Colonic mucosa (tissue), 4 donors: ENCODE data around the gene MT1H. TPM values are rescaled to one million over a fixed set of nuclear protein-coding genes. Genes with fewer than 3 reads are reported as not detected.

Experiments used
- DNase-seq: peaks from one replicate; pipeline ENCODE4 v3.0.0-alpha.2; 2020
- H3K27ac ChIP-seq: fragments of 200-600 bp; one replicate; pipeline ENCODE4 v1.8.0; 2021
- H3K27me3 ChIP-seq: fragments of 200-600 bp; one replicate; pipeline ENCODE4 v1.8.0; 2021
- H3K36me3 ChIP-seq: fragments of 200-600 bp; one replicate; pipeline ENCODE4 v1.8.0; 2021
- H3K4me1 ChIP-seq: fragments of 200-600 bp; one replicate; pipeline ENCODE4 v1.8.0; 2021; ENCODE audit warnings: mild to moderate bottlenecking
- H3K4me3 ChIP-seq: fragments of 200-600 bp; one replicate; pipeline ENCODE4 v1.8.0; 2021
- H3K9ac ChIP-seq, 2 donors: one replicate each; pipeline ENCODE4 v1.7.0; 2013; ENCODE audit warnings: control low read depth in 2 of 2, low read depth in 2 of 2, low read length in 2 of 2
- H3K9me3 ChIP-seq: fragments of 200-600 bp; one replicate; pipeline ENCODE4 v1.8.0; 2021
- CTCF ChIP-seq: fragments of 200-600 bp; IDR thresholded peaks from one replicate; pipeline ENCODE4 v1.8.0; 2022; ENCODE audit warnings: antibody characterized with exemption, mild to moderate bottlenecking
- intact Hi-C: fragments of 100-400 bp; cut with DNase I; formaldehyde crosslinking; loops from one replicate; pipeline ENCODE4 v1.14.1; 2022
- total RNA-seq, 2 donors: library from RNA; stranded (reverse); fragmentation: NEBNext Ultra II Directional in 1 of 2; extraction: Animal tissue kit (Norgen Biotek cat#: 25700) in 1 of 2; gene quantifications; one replicate each; pipeline ENCODE4 v1.2.1, GENCODE V29; 2021
- donor health status: healthy.
- donor health status: DM: no; HTN: no; CAD: no.
- donor health status: DM: no; HTN: no; CAD: no.

MT1H gene
- total RNA-seq, 2 donors from 2014 or later: 43.8 to 180 TPM

- Histone ChIP-seq H3K36me3 (no peaks in the 10 kb centered on the region), H3K4me1 (peaks cover 9% of the 10 kb centered on the region), H3K27me3 (no peaks in the 10 kb centered on the region), H3K4me3 (no peak overlapping the region), H3K9ac (peak overlapping the region; percentile 68 to 94), H3K27ac (no peak overlapping the region), H3K9me3 (no peaks in the 10 kb centered on the region)
- DNase-seq: no peak
- intact Hi-C loops: no loop called here
- TF ChIP-seq CTCF: no peak
Measured at GRCh38 chr16:56683424-56684172, 14.0 kb downstream of the MT1H start.

GRCh38 chr16:56684256-56684925, 14.8 kb downstream of the MT1H start:
- intact Hi-C loops: no loop called here
- no peaks in the 10 kb centered on the region for H3K36me3 ChIP-seq
- H3K27ac ChIP-seq: no peak overlapping the region
- DNase-seq: no peak
- no peak overlapping the region for H3K4me3 ChIP-seq
- H3K27me3 ChIP-seq: no peaks in the 10 kb centered on the region
- no peak overlapping the region for H3K9ac ChIP-seq
- TF ChIP-seq CTCF: no peak
- no peaks in the 10 kb centered on the region for H3K9me3 ChIP-seq
- peaks cover 9% of the 10 kb centered on the region for H3K4me1 ChIP-seq

- Histone ChIP-seq H3K36me3 (no peaks in the 10 kb centered on the region), H3K27ac (no peak overlapping the region), H3K9ac (no peak overlapping the region), H3K4me1 (peaks cover 9% of the 10 kb centered on the region), H3K27me3 (no peaks in the 10 kb centered on the region), H3K4me3 (no peak overlapping the region), H3K9me3 (no peaks in the 10 kb centered on the region)
- intact Hi-C loops: no loop called here
- no peak for TF ChIP-seq CTCF
- no peak for DNase-seq
Measured at GRCh38 chr16:56684926-56685590, 15.4 kb downstream of the MT1H start.

DNA sequence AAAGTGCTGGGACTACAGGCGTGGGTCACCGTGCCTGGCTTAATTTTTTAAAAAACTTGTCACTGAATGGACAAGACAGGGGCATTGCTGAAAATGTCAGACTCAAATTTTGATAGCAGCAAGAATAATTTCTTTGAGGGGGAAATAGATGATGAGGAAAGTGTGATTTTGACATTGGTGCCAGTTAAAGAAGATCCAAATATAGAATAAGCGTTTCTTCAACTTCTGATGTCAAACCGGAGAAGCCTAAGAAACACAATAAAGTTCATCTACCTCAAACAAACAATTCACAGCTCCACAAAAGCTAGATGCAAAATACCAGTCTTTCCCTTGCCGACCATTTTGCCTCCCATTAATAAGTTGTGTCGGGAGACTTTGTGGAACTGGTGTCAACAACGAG, 17.1 kb downstream of the MT1H start:
- Histone ChIP-seq H3K9ac (no peak overlapping the region), H3K4me3 (no peak overlapping the region), H3K4me1 (peaks cover 9% of the 10 kb centered on the region), H3K9me3 (no peaks in the 10 kb centered on the region), H3K36me3 (no peaks in the 10 kb centered on the region), H3K27me3 (no peaks in the 10 kb centered on the region), H3K27ac (no peak overlapping the region)
- intact Hi-C loops: no loop called here
- DNase-seq: no peak
- TF ChIP-seq CTCF: no peak

GRCh38 chr16:56688762-56689161, 19.1 kb downstream of the MT1H start:
- Histone ChIP-seq H3K4me1 (no peaks in the 10 kb centered on the region), H3K36me3 (no peaks in the 10 kb centered on the region), H3K27me3 (no peaks in the 10 kb centered on the region), H3K9me3 (no peaks in the 10 kb centered on the region), H3K27ac (no peak overlapping the region), H3K9ac (no peak overlapping the region), H3K4me3 (no peak overlapping the region)
- DNase-seq: no peak
- TF ChIP-seq CTCF: no peak
- intact Hi-C loops: no loop called here
